Measurements from ENCODE around the gene SDC3.
A peak's percentile ranks its signal among the peaks of the same experiment; 100 is the strongest.
"Not testable (repeated sequence)": the region's sequence is repeated elsewhere in the genome, so short reads cannot be mapped to it uniquely, and the experiment has no call there.

The SDC3 gene

DNA sequence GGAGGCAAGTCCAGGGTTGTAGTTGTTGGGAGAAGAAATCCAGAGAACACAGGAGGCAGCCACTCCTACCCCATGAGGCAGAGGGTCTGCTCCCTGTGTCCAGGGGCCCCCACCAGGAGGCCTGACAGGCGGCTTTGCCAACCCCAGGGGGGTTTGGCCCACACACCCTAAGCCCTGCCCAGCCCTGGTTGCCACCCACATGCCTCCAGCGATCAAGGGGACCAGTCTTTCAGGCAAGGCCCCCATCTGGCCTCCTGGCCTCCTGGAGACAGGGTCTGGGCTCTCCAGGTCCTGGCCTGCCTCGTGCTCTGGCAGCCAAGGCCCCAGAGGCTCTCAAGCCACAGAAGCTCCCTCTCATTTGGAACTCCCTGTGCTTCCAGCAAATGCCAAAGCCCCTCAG lies 38.5 kb downstream of the SDC3 start:
- Histone ChIP-seq H3K36me3 (ENCODE audit: insufficient read depth, low read length) (no peaks in the 10 kb centered on the region), H3K9me3 (ENCODE audit: insufficient read depth, low read length, severe bottlenecking) (peaks cover 13% of the 10 kb centered on the region), H2AFZ (ENCODE audit: low read depth, low read length) (no peak overlapping the region), H3K4me1 (ENCODE audit: insufficient read depth, low read length) (no peaks in the 10 kb centered on the region), H3K79me2 (ENCODE audit: insufficient read depth, low read length) (no peaks in the 10 kb centered on the region), H4K20me1 (ENCODE audit: insufficient read depth, low read length) (no peaks in the 10 kb centered on the region), H3K9ac (ENCODE audit: low read depth, low read length) (no peak overlapping the region), H3K4me2 (ENCODE audit: insufficient read depth, low read length) (no peak overlapping the region), H3K27ac (ENCODE audit: low read length) (no peak overlapping the region), H3K4me3 (ENCODE audit: low read depth in 1 of 2, low read length in 2 of 2) (no peak overlapping the region), H3K27me3 (ENCODE audit: insufficient read depth, low read length, poor library complexity) (peaks cover 9% of the 10 kb centered on the region)
- ATAC-seq (ENCODE audit: insufficient read depth, low read depth) = no peak
- no peak for DNase-seq
- TF ChIP-seq, protein P1, sequence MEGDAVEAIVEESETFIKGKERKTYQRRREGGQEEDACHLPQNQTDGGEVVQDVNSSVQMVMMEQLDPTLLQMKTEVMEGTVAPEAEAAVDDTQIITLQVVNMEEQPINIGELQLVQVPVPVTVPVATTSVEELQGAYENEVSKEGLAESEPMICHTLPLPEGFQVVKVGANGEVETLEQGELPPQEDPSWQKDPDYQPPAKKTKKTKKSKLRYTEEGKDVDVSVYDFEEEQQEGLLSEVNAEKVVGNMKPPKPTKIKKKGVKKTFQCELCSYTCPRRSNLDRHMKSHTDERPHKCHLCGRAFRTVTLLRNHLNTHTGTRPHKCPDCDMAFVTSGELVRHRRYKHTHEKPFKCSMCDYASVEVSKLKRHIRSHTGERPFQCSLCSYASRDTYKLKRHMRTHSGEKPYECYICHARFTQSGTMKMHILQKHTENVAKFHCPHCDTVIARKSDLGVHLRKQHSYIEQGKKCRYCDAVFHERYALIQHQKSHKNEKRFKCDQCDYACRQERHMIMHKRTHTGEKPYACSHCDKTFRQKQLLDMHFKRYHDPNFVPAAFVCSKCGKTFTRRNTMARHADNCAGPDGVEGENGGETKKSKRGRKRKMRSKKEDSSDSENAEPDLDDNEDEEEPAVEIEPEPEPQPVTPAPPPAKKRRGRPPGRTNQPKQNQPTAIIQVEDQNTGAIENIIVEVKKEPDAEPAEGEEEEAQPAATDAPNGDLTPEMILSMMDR (IDR thresholded peaks at IDR 0.05; ENCODE audit: borderline replicate concordance, extremely low read depth, low read length, poor library complexity, severe bottlenecking) = no peak
- no peak for TF ChIP-seq EZH2 (IDR thresholded peaks at IDR 0.05; ENCODE audit: borderline replicate concordance, low read depth, low read length, severe bottlenecking)

DNA sequence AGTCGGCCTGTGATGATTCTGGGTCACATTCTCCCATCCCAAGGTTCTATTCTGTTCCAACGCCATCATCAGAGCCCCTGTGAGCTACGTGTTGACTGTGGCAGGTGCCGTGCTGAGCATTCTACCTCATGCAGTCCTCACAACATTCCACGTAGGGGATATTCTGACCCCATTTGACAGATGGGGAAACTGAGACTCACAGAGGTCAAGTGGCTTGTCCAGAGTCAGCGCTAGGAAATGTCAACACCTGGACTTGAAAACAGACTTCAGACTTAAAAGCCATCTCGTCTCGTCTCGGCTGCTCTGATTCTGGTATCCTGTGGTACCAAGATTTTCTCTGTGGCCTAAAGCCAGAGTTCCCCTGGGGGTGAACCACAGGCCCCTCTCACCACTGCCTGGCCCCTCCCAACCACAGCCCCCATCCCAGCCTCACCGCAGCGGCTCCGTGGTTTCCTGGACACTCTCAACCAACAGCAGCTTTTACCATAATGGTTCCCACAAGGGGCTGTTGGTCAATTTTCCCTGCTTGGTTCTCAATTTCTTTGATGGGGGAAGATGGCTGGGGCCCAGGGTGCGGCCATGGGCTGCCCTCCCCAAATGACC lies 39.6 kb downstream of the SDC3 start:
- Histone ChIP-seq H3K36me3 (ENCODE audit: insufficient read depth, low read length) (no peaks in the 10 kb centered on the region), H3K4me1 (ENCODE audit: insufficient read depth, low read length) (no peaks in the 10 kb centered on the region), H3K27ac (ENCODE audit: low read length) (no peak overlapping the region), H3K9ac (ENCODE audit: low read depth, low read length) (no peak overlapping the region), H3K9me3 (ENCODE audit: insufficient read depth, low read length, severe bottlenecking) (peaks cover 13% of the 10 kb centered on the region), H3K79me2 (ENCODE audit: insufficient read depth, low read length) (no peaks in the 10 kb centered on the region), H4K20me1 (ENCODE audit: insufficient read depth, low read length) (no peaks in the 10 kb centered on the region), H3K4me2 (ENCODE audit: insufficient read depth, low read length) (no peak overlapping the region), H3K27me3 (ENCODE audit: insufficient read depth, low read length, poor library complexity) (peaks cover 9% of the 10 kb centered on the region), H3K4me3 (ENCODE audit: low read depth in 1 of 2, low read length in 2 of 2) (no peak overlapping the region), H2AFZ (ENCODE audit: low read depth, low read length) (no peak overlapping the region)
- DNase-seq (peak; percentile 25), ATAC-seq (ENCODE audit: insufficient read depth, low read depth) (peak; percentile 47; the same call in 1 of the 3 replicates)
- no peak for TF ChIP-seq EZH2 (IDR thresholded peaks at IDR 0.05; ENCODE audit: borderline replicate concordance, low read depth, low read length, severe bottlenecking)
- TF ChIP-seq, protein P1 (IDR thresholded peaks at IDR 0.05; ENCODE audit: borderline replicate concordance, extremely low read depth, low read length, poor library complexity, severe bottlenecking) = no peak

DNA sequence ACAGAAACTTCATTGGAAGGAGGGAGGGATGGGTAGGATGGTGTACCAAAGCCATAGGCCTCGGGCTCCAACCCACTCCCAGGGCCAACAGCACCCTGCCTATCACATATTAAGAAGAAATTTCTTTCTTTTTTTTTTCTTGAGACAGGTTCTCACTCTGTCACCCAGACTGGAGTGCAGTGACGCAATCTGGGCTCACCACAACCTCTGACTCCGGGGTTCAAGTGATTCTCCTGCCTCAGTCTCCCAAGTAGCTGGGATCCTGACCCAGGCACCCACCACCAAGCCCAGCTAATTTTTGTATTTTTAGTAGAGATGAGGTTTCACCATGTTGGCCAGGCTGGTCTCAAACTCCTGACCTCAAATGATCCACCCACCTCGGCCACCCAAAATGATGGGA lies 40.5 kb downstream of the SDC3 start:
- DNase-seq; H3K4me2 ChIP-seq (ENCODE audit: insufficient read depth, low read length); H3K27ac ChIP-seq (ENCODE audit: low read length); H3K79me2 ChIP-seq (ENCODE audit: insufficient read depth, low read length); H3K9ac ChIP-seq (ENCODE audit: low read depth, low read length); H3K36me3 ChIP-seq (ENCODE audit: insufficient read depth, low read length); H3K4me3 ChIP-seq (ENCODE audit: low read depth in 1 of 2, low read length in 2 of 2); H3K27me3 ChIP-seq (ENCODE audit: insufficient read depth, low read length, poor library complexity); H4K20me1 ChIP-seq (ENCODE audit: insufficient read depth, low read length); H3K4me1 ChIP-seq (ENCODE audit: insufficient read depth, low read length); ATAC-seq (ENCODE audit: insufficient read depth, low read depth); H2AFZ ChIP-seq (ENCODE audit: low read depth, low read length): not testable (repeated sequence)
- peaks cover 10% of the 10 kb centered on the region for H3K9me3 ChIP-seq (ENCODE audit: insufficient read depth, low read length, severe bottlenecking)

DNA sequence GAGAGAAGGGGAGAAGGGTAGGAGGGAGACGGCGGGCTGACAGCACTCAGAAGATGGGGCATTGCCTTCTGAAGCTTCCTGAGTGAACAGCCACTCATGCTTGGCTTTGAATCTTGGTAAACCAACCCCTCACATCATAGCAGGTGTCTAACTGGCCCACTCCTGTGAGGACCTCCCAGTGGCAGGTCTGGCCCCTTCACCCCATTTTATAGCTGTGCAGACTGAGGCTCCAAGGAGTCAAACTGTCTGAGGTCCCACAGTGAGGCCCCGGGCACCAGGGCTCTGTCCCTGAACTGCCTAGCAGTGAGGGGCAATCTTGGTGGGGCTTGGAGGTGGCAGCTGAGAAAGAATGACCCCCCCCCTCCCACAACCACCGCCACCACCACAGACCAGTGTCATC lies 41.0 kb downstream of the SDC3 start:
- no peak for ATAC-seq (ENCODE audit: insufficient read depth, low read depth)
- peaks cover 9% of the 10 kb centered on the region for H3K27me3 ChIP-seq (ENCODE audit: insufficient read depth, low read length, poor library complexity)

More for the DNA sequence above, 41.0 kb downstream of the SDC3 start:
- DNase-seq = no peak
- Histone ChIP-seq H4K20me1 (ENCODE audit: insufficient read depth, low read length) (no peaks in the 10 kb centered on the region), H3K9me3 (ENCODE audit: insufficient read depth, low read length, severe bottlenecking) (peaks cover 5% of the 10 kb centered on the region), H3K79me2 (ENCODE audit: insufficient read depth, low read length) (no peaks in the 10 kb centered on the region), H3K9ac (ENCODE audit: low read depth, low read length) (no peak overlapping the region), H3K4me3 (ENCODE audit: low read depth in 1 of 2, low read length in 2 of 2) (no peak overlapping the region), H2AFZ (ENCODE audit: low read depth, low read length) (no peak overlapping the region), H3K36me3 (ENCODE audit: insufficient read depth, low read length) (no peaks in the 10 kb centered on the region), H3K4me2 (ENCODE audit: insufficient read depth, low read length) (no peak overlapping the region), H3K4me1 (ENCODE audit: insufficient read depth, low read length) (no peaks in the 10 kb centered on the region), H3K27ac (ENCODE audit: low read length) (no peak overlapping the region)
- TF ChIP-seq, protein P1 (IDR thresholded peaks at IDR 0.05; ENCODE audit: borderline replicate concordance, extremely low read depth, low read length, poor library complexity, severe bottlenecking) = no peak
- TF ChIP-seq EZH2 (IDR thresholded peaks at IDR 0.05; ENCODE audit: borderline replicate concordance, low read depth, low read length, severe bottlenecking) = no peak
